Measurements from ENCODE around the gene GAP43. TPM values are rescaled to one million over a fixed set of nuclear protein-coding genes. Genes with fewer than 3 reads are reported as not detected.

The GAP43 gene
- total RNA-seq, 1 donor from 2014 or later = 42.9 TPM

GRCh38 chr3:115651087-115651486 lies 27.8 kb downstream of the GAP43 start:
- no peak overlapping the region for H3K27ac Mint-ChIP-seq (ENCODE audit: unreplicated experiment)
- TF ChIP-seq CTCF (conservative IDR thresholded peaks at IDR 0.05) = no peak
- no peaks in the 10 kb centered on the region for H3K27me3 Mint-ChIP-seq (ENCODE audit: low read depth)
- H3K4me1 Mint-ChIP-seq = peaks cover 58% of the 10 kb centered on the region
- H3K4me3 Mint-ChIP-seq = no peak overlapping the region
- peaks cover 8% of the 10 kb centered on the region for H3K9me3 Mint-ChIP-seq
- DNase-seq (ENCODE audit: low read depth, low spot score) = no peak
- no peaks in the 10 kb centered on the region for H3K36me3 Mint-ChIP-seq (ENCODE audit: low read depth)

- H3K4me3 Mint-ChIP-seq = no peak overlapping the region
- H3K27ac Mint-ChIP-seq (ENCODE audit: unreplicated experiment) = no peak overlapping the region
- no peak for DNase-seq (ENCODE audit: low read depth, low spot score)
- peaks cover 59% of the 10 kb centered on the region for H3K4me1 Mint-ChIP-seq
- H3K27me3 Mint-ChIP-seq (ENCODE audit: low read depth) = no peaks in the 10 kb centered on the region
- H3K9me3 Mint-ChIP-seq = peaks cover 8% of the 10 kb centered on the region
- no peak for TF ChIP-seq CTCF (conservative IDR thresholded peaks at IDR 0.05)
- H3K36me3 Mint-ChIP-seq (ENCODE audit: low read depth) = no peaks in the 10 kb centered on the region
Measured at GRCh38 chr3:115651599-115651998, 28.3 kb downstream of the GAP43 start.

GRCh38 chr3:115652738-115653137 lies 29.4 kb downstream of the GAP43 start:
- DNase-seq (ENCODE audit: low read depth, low spot score) = no peak
- H3K27ac Mint-ChIP-seq (ENCODE audit: unreplicated experiment) = no peak overlapping the region
- no peaks in the 10 kb centered on the region for H3K36me3 Mint-ChIP-seq (ENCODE audit: low read depth)
- H3K4me1 Mint-ChIP-seq = peaks cover 63% of the 10 kb centered on the region
- H3K4me3 Mint-ChIP-seq = no peak overlapping the region
- no peaks in the 10 kb centered on the region for H3K27me3 Mint-ChIP-seq (ENCODE audit: low read depth)
- no peak for TF ChIP-seq CTCF (conservative IDR thresholded peaks at IDR 0.05)
- H3K9me3 Mint-ChIP-seq = peaks cover 3% of the 10 kb centered on the region

- Mint-ChIP-seq H3K9me3 (no peaks in the 10 kb centered on the region), H3K27me3 (ENCODE audit: low read depth) (no peaks in the 10 kb centered on the region), H3K4me1 (peaks cover 71% of the 10 kb centered on the region), H3K4me3 (peak overlapping the region; percentile 8), H3K36me3 (ENCODE audit: low read depth) (no peaks in the 10 kb centered on the region), H3K27ac (ENCODE audit: unreplicated experiment) (no peak overlapping the region)
- TF ChIP-seq CTCF (conservative IDR thresholded peaks at IDR 0.05) = no peak
- no peak for DNase-seq (ENCODE audit: low read depth, low spot score)
Measured at GRCh38 chr3:115655761-115656282, 32.5 kb downstream of the GAP43 start.

- peak; percentile 13 for TF ChIP-seq CTCF (conservative IDR thresholded peaks at IDR 0.05)
- no peaks in the 10 kb centered on the region for H3K36me3 Mint-ChIP-seq (ENCODE audit: low read depth)
- peaks cover 72% of the 10 kb centered on the region for H3K4me1 Mint-ChIP-seq
- peak overlapping the region; percentile 93 for H3K27ac Mint-ChIP-seq (ENCODE audit: unreplicated experiment)
- no peaks in the 10 kb centered on the region for H3K9me3 Mint-ChIP-seq
- H3K4me3 Mint-ChIP-seq = peak overlapping the region; percentile 77
- DNase-seq (ENCODE audit: low read depth, low spot score) = no peak
- no peaks in the 10 kb centered on the region for H3K27me3 Mint-ChIP-seq (ENCODE audit: low read depth)
Measured at GRCh38 chr3:115657168-115657567, 33.9 kb downstream of the GAP43 start.

GRCh38 chr3:115658032-115658336 lies 34.7 kb downstream of the GAP43 start:
- DNase-seq (ENCODE audit: low read depth, low spot score) = no peak
- H3K4me1 Mint-ChIP-seq = peaks cover 80% of the 10 kb centered on the region
- peak overlapping the region; percentile 100 for H3K27ac Mint-ChIP-seq (ENCODE audit: unreplicated experiment)
- H3K36me3 Mint-ChIP-seq (ENCODE audit: low read depth) = no peaks in the 10 kb centered on the region
- H3K9me3 Mint-ChIP-seq = no peaks in the 10 kb centered on the region
- TF ChIP-seq CTCF (conservative IDR thresholded peaks at IDR 0.05) = no peak
- H3K4me3 Mint-ChIP-seq = peak overlapping the region; percentile 87
- H3K27me3 Mint-ChIP-seq (ENCODE audit: low read depth) = no peaks in the 10 kb centered on the region

Data from neural crest cell (in vitro differentiated cells).